Measurements from ENCODE around the gene SCYL1.
A peak's percentile ranks its signal among the peaks of the same experiment; 100 is the strongest.
"Not testable (repeated sequence)": the region's sequence is repeated elsewhere in the genome, so short reads cannot be mapped to it uniquely, and the experiment has no call there.

Gene SCYL1

GRCh38 chr11:65555693-65556231, 30.9 kb downstream of the SCYL1 start:
- FAIRE-seq: no peak

DNA sequence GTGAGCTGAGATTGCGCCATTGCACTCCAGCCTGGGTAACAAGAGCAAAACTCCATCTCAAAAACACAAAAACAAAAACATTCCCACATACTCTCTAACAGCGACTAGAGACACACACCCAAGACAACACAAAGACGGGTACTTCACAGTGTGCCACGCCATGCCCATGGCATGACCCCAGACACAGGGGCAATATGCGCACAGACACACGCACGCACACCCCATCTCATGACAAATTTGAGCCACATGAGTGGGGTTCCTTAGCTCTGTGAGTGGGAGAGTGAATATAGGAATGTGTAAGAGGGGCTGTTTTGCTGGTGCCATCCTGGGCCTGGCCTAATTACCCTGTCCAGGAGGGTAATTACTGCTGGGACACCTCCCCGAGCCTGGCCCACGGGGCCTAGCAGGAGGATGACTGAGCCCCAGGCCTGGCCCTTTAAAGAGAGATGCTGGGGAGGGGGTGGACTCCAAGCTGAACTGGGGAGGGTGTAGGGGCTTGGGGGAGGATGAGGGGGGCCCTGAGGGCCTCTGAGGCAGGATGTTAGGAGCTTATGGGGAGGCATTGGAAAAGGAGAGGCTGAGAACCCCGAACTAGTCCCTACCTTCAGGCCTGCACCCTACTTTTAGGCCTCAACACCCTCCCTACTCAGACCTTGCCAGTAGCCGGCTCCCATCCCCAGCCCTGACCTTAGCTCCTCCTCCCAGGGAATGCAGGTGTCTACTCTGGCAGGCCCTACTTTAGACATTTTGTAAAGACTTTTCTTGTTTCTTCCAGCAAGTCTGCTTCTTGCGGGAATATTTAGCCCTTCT, 31.8 kb downstream of the SCYL1 start:
- no peak for FAIRE-seq

DNA sequence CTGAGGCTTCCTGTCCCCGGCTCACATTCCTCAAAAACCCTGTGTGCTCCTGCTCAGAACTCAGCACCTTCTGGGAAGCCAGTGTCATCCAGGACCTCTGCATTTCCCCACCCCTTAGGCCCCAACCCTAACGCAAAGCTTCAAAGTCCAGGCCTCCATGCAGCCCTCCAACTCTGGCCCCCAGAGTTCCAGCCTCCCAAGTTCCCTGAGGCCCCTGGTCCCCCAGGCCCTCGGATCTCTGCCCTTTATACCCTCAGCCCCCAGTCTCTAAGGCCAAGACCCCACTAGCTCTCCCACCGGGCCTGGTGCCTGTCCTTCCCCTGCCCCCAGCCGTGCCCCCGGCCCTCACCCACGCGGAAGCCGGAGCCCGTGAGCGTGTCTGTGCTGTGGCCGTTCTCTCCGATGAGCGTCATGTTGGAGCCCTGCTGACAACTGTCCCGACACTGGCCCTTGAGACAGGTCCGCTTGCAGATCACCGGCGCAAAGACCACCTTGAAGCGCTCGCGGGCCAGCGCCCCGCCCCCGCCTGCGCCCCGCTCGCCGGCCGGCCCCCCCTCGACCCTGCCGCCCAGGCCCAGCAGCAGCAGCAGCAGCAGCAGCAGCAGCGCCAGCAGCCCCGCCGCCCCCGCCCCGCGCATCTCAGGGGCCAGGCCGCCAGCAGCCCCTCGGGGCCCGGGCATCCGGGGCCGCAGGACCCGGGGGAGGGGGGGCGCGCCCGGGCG, 32.6 kb downstream of the SCYL1 start:
- FAIRE-seq: no peak

DNA sequence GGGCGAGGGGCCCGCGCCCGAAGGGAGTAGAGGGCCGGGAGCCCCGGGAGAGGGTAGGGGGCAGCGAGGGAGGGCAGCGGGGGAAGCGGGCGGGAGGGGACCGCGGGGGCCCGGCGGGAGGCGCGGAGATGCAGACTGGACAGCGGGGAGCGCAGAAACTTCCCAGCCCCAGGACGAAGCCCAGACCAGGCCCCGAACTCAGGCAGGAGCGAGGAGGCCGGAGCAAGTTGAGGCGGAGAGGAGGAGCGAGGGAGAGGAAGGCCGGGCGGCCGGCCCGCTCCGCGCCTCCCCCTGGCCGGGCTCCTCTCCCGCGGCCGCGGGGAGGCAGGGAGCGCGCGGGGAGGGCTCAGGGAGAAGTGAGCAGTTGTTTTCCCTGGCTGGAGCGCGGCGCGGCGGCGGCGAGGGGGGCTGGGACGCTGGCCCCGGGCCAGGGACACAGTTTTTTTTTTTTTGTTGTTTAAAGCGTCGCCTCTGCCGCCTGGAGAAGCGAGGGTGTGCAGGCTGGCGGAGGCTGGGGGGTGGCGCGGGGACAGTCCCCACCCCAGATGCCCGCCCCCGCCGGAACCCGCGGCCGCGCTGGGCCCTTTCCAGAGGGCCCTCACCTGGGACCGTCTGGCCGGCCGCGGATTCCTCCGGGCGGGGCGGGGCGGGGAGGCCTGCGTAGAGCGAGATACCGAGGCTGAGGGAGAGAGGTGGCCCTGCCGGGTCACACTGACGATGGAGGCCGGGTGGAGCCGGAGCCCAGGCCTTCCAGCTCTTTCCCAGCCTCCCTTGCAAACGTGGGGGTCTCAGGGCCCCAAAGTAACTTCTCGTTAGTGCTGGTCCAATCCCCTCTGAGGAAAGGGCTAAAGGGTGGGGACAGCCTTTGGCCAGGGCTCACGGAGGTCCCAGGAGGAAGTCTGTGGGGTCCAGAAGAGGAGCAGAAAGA, 33.4 kb downstream of the SCYL1 start, which contains the start of gene LTBP3:
TSS of gene LTBP3 (minus strand) at position 358 of the 928 bp plus-strand sequence. CDS start 400 bp downstream, outside the sequence.
- no peak for FAIRE-seq

GRCh38 chr11:65558930-65559509, 34.1 kb downstream of the SCYL1 start:
- FAIRE-seq: no peak

GRCh38 chr11:65559535-65559934, 34.7 kb downstream of the SCYL1 start:
- no peak for FAIRE-seq

DNA sequence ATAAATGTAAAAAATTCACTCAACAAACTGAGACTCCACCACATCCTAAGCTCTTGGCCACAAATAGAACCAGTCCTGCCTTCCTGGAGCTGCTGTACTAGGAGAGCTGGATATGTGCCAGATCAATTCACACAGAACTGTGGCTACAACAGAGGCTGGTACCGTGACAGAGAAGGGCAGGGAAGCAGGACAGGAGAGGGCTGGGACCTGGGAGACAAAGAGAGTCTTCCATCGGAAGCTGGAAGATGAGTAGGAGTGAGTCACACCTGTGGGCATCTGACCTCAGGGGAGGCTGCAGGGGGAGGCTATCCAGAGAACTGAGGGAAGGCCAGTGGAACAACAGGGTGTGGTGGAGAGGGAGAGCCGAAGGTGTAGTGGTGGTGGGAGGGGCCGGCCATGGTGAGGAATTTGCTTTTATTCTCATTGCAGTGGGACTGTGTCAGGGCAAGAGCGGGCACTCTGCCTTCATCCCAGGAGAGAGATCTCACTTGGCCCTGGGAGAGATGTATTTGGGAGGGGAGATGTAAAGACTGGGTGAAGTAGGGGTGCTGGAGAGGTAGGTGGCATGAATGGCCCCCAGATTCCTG, 35.2 kb downstream of the SCYL1 start:
- no peak for FAIRE-seq

- no peak for FAIRE-seq
Observed at GRCh38 chr11:65560555-65561418, 35.9 kb downstream of the SCYL1 start.

DNA sequence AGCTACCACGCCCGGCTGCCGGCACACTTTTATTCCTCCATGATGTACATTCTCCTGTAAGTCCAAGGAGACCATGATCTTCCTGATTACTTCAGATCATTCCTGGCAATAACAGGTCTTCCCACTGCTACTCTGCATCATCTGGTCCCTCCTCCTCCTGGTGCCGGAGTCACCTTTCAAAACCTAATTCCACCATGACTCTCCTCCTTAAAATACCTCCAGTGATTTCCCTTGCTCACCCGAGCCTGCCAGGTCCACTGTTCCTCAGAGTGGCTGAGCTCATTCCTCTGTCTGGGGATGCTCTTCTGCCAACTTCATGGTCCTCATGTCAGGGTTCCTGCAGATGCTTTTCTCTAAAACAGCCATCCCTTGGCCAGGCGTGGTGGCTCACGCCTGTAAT, 37.1 kb downstream of the SCYL1 start:
- no peak for FAIRE-seq

GRCh38 chr11:65562788-65563187, 37.9 kb downstream of the SCYL1 start:
- no peak for FAIRE-seq

DNA sequence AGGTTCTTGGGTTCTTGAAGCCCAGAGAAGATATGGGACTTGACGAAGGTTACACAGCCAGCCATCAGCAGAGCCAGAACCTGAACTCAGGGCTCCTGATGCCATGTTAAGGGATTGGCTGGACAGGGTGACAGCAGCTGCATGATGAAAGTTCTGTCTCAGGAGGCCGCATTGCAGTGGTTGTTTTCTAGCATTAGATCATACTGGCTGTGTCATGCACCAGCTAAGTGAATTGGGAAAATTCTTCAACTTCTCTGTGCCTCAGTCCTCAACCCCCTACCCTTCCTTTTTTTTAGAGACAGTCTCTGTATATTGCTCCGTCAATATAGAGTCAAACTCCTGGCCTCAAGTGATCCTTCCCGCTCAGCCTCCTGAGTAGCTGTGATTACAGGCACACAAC, 38.7 kb downstream of the SCYL1 start:
- no peak for FAIRE-seq

- not testable (repeated sequence) for FAIRE-seq
Observed at GRCh38 chr11:65564879-65565559, 40.1 kb downstream of the SCYL1 start.

DNA sequence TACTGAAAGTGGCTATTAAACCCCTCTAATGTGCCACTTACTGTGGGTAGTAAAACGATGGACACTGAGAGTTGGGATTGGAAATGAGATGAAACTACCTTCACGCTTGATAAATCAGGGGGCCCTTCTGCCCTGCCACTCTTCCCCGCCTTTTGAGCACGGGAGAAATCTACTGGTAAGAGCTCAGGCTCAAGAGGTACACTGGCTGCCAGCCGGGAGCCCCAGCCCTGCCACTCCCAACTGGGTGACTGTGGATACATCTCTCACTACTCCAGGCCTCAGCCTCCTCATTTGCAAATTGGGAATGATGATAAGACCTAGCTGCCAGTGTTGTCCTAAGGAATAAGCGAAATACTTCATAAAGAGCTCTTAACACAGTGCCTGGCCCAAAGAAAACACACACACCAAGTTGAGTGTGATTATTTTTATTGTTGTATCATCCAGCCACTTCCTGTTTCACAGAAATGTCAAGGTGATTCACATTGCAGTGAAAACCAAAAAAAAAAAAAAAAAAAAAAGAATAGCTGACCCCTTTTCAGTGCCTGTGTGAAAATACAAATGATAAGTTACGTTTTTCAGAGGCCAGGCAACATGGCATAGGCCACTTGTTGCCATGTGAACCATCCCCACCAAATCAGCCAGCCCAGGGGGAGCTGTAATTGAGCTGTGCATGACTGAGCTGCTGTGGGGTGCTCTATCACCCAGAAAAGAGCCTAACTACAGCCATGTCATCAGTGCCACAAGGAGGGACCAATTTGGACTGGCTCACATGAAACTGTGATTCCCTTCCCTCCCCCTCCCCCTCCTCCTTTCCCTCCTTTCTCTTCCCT, 41.0 kb downstream of the SCYL1 start:
- FAIRE-seq: no peak

- FAIRE-seq: no peak
Observed at GRCh38 chr11:65569164-65569972, 44.5 kb downstream of the SCYL1 start.

- FAIRE-seq: peak; percentile 74
Observed at GRCh38 chr11:65569973-65570918, 45.4 kb downstream of the SCYL1 start, which contains the start of gene ZNRD2. Gene ZNRD2 (plus strand): TSS chr11:65570477. CDS start chr11:65570492, 15 bp downstream.

DNA sequence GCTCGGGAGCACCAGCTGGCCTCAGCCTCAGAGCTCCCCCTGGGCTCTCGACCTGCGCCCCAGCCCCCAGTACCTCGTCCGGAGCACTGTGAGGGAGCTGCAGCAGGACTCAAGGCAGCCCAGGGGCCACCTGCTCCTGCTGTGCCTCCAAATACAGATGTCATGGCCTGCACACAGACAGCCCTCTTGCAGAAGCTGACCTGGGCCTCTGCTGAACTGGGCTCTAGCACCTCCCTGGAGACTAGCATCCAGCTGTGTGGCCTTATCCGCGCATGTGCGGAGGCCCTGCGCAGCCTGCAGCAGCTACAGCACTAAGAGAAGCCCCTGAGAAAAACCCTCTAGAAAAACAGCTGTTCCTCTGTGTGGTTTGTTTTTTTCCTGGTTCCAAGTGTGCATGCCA, 46.5 kb downstream of the SCYL1 start:
- FAIRE-seq: no peak

- FAIRE-seq: no peak
Observed at GRCh38 chr11:65571940-65572339, 47.1 kb downstream of the SCYL1 start.
